SK-N-DZ (cell line): ENCODE results near the gene DCAF17.
"Not testable (repeated sequence)": the region's sequence is repeated elsewhere in the genome, so short reads cannot be mapped to it uniquely, and the experiment has no call there.

Experiments
- DNase-seq: peaks from one replicate; pipeline ENCODE4 v3.0.0-alpha.2; 2015; ENCODE audit warnings: low spot score

Gene DCAF17

GRCh38 chr2:171451074-171451473 is 17.0 kb downstream of the DCAF17 start:
- DNase-seq, result no peak

- no peak for DNase-seq
These were observed 18.7 kb downstream of the DCAF17 start for GRCh38 chr2:171452773-171453172.

- no peak for DNase-seq
These were observed 25.5 kb downstream of the DCAF17 start for GRCh38 chr2:171459498-171459897.

- DNase-seq, result no peak
These were observed 26.5 kb downstream of the DCAF17 start for GRCh38 chr2:171460537-171460936.

GRCh38 chr2:171469176-171469575 is 35.1 kb downstream of the DCAF17 start:
- no peak for DNase-seq

- no peak for DNase-seq
These were observed 36.1 kb downstream of the DCAF17 start for GRCh38 chr2:171470129-171470528.

GRCh38 chr2:171475979-171476378 is 42.0 kb downstream of the DCAF17 start:
- DNase-seq, result no peak

GRCh38 chr2:171478345-171478744 is 44.3 kb downstream of the DCAF17 start:
- DNase-seq, result no peak

GRCh38 chr2:171479154-171479814 is 45.3 kb downstream of the DCAF17 start:
- DNase-seq, result no peak

GRCh38 chr2:171480908-171481307 is 46.9 kb downstream of the DCAF17 start:
- no peak for DNase-seq

GRCh38 chr2:171482308-171482707 is 48.3 kb downstream of the DCAF17 start:
- no peak for DNase-seq

GRCh38 chr2:171482877-171483276 is 48.9 kb downstream of the DCAF17 start:
- DNase-seq, result no peak

GRCh38 chr2:171483793-171484192 is 49.8 kb downstream of the DCAF17 start:
- DNase-seq, result no peak

- no peak for DNase-seq
These were observed 51.1 kb downstream of the DCAF17 start for GRCh38 chr2:171485116-171485515.

GRCh38 chr2:171487201-171487600 is 53.2 kb downstream of the DCAF17 start:
- no peak for DNase-seq

GRCh38 chr2:171487803-171488259 is 53.8 kb downstream of the DCAF17 start:
- DNase-seq, result no peak

GRCh38 chr2:171490577-171490976 is 56.6 kb downstream of the DCAF17 start:
- no peak for DNase-seq

- no peak for DNase-seq
These were observed 57.3 kb downstream of the DCAF17 start for GRCh38 chr2:171491292-171491691.

- no peak for DNase-seq
These were observed 58.6 kb downstream of the DCAF17 start for GRCh38 chr2:171492664-171493063.

- DNase-seq, result not testable (repeated sequence)
These were observed 63.6 kb downstream of the DCAF17 start for GRCh38 chr2:171497664-171498063.

GRCh38 chr2:171505374-171505773 is 71.3 kb downstream of the DCAF17 start:
- DNase-seq, result no peak

- DNase-seq, result no peak
These were observed 76.1 kb downstream of the DCAF17 start for GRCh38 chr2:171509945-171510731.

- DNase-seq, result no peak
These were observed 78.0 kb downstream of the DCAF17 start for GRCh38 chr2:171512014-171512413.
